ENCODE results near the gene DNM2.
"Not testable (repeated sequence)": the region's sequence is repeated elsewhere in the genome, so short reads cannot be mapped to it uniquely, and the experiment has no call there.

DNM2 gene

DNA sequence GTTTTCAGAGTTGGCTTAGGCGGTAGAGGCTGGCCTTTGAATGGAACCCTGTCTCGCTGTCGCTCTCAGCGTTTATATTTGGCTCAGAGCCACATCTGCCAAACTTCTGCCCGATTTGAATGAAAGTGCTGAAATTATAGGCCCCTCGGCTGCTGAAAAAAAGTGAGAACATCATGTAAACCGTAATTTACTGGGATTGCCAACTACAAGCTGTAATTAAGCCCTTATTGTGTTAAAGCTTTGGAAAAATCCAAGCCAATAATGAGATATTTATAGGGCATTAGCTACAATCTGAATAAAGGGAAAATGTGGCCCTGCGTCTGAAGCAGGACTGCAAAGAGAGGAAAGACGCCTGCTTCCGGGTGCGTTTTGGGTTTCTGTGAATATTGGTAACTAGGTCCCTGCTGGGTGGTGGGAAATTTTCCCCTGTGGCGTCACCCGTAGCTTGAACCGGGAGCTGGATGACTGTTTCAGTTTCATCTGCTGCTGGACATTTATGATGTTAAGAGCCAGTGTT, 9.9 kb downstream of the DNM2 start:
- DNase-seq: no peak

DNA sequence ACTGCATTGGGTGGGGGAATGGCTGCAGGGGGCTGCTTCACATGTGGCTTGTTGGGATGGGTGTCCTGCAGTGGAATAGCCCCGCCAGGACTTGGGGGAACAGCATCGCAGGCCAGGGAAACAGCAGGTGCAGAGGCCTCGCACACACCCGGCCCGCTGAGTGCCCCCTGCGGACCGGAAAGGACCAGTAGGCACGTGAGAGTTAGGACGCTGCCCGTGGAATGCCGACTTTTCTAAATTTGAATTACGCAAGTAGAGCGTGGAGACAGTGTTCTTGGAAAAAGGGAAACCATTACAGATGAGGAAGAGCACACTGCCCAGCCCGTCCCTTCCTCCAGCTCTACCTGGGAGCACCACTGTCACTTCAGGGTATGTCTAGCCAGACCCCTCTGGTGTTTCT, 11.5 kb downstream of the DNM2 start:
- no peak for DNase-seq

DNA sequence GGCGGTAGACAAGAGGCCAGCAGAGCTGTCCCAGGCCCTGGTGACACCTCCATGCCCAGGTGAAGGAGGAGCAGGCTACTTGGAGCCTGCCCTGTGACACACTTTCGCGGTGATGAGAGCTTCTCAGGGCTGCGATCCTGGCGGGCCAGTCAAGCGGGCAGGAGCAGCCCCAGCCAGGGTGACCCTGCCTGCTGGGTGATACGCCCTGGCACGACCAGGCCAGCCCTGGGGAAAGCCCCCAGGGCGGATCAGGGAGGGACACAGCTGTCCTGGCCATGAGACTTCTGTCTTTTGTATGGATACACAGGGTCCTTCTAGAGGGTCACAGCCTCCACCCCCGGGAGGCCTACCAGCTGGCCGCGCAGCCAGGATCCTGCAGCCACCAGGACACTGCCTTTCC, 13.1 kb downstream of the DNM2 start:
- DNase-seq: no peak

DNA sequence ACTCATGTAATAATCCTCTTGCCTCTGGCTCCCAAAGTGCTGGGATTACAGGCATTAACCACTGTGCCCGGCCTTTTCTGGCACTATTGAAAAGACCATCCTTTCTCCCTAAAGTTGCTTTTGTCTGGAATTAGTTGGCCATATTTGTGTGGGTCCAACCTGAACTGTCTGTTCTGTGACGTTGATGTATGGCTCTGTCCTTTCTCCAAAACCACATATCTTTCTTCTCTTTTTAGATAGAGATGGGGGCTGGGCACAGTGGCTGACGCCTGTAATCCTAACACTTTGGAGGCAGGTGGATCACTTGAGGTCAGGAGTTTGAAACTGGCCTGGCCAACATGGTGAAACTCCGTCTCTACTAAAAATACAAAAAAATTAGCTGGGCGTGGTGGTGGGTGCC, 17.9 kb downstream of the DNM2 start:
- DNase-seq: no peak

DNA sequence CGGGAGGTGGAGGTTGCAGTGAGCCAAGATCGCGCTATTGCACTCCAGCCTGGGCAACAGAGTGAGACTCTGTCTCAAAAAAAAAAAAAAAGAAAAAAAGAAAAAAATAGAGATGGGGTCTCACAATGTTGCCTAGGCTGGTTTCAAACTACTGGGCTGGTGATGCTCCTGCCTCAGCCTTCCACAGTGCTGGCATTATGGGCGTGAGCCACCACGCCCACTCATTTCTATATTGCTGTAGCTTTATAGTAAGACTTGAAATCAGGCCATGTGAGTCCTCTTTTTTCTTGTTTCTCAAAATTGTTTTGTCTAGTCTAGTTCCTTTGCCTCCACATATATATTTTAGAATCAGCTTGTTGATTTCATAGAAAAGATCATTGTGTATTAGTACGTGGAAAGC, 18.3 kb downstream of the DNM2 start:
- no peak for DNase-seq

DNA sequence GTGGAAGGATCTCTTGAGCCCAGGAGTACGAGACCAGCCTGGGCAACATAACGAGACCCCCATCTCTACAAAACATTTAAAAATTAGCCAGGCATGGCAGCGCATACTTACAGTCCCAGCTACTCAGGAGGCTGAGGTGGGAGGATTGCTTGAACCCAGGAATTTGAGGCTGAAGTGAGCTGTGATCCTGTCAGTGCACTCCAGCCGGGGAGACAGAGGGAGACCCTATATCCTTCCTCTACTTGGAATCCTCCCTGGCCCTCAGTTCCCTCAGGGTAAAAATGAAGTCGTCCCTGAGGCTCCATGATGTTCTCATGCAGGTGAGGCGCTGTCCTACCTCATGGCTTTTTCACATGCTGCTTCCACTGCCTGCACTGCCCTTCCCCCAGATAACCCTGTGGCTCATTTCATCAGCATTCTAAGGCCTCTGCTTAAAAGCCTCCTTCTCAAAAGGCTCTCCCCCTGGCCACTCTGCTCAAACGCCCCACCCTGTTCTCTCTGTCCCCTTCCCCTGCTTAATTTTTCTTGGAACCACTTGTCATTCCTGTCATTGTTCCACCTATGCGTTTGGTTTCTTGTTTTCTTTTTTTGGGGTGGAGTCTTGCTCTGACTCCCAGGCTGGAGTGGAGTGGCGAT, 19.2 kb downstream of the DNM2 start:
- no peak for DNase-seq

DNA sequence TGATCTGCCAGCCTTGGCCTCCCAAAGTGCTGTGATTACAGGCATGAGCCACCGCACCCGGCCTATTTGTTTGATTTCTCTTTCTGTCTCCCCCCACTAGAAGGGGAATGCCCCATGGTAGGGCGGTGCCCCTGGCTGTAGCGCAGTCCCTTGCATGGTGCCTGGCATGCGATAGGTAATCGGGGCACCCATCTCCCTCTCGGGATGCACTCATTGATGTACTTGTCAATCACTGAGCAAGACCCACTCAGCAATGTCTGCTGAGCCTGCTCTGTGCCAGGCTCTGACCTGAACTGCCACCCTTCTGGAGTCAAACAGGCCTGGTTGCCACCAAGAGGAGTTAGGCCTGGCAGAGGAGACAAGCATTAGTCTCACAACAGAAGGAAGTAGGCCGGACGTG, 19.8 kb downstream of the DNM2 start:
- no peak for DNase-seq

DNA sequence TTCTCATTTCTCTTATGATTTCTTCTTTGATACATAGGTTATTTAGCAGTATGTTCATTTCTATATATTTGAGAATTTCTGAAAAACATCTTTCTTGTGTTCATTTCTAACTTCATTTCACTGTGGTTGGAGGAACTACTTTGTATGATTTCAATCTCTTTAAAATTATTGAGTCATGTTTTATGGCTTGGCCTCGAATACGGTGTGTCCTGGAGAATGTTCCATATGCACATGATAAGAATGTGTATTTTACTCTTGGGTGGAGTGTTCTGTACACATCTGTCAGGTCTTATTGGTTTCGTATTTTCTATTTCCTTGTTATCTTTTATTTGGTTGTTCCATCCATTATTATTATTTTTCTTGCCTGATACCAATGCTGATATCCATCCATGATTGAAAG, 22.9 kb downstream of the DNM2 start:
- no peak for DNase-seq

DNA sequence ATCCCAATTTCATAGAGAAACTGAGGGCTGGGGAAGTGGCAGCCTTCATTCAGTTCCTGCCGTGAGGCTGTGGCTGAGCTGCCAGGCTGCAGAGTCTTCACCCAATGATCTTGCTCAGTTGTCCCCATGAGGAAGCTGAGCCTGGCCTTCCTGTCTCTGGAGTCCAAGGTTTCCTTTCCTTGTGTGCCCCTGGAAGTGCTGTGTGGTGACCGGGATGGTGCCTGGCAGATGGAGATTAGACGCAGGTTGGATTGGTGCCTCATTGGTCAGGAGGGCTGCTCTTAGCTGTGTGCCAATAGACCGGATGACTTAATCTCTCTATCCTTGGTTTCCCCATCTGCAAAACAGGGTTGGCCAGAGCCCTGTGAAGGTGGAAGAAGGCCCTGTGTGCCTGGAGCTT, 24.6 kb downstream of the DNM2 start:
- no peak for DNase-seq

DNA sequence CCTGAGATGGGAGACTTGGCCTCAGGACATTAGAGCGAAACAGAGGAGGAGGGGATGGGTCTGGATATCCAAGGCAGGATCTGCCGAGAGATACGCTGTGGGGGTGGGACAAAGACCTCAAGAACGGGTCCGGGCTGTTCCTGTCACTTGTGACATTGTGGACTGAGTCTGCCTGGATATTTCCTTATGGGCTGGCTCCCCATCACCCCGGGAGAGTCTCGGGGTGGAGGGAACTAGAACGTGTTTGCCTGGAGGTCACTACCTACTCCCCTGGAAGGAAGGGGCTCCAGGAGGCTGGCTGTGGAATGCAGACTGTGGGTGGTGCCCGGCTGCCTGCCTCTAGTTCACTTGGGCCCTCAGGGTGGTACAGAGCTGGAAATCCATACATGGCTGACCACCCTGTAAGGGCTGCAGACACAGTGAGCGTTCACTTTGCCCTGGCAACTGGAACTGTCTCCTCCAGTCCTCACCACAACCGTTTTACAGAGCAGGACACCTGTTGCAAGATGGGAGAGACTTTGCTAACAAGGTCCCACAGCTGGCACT, 26.4 kb downstream of the DNM2 start:
- DNase-seq: no peak

DNA sequence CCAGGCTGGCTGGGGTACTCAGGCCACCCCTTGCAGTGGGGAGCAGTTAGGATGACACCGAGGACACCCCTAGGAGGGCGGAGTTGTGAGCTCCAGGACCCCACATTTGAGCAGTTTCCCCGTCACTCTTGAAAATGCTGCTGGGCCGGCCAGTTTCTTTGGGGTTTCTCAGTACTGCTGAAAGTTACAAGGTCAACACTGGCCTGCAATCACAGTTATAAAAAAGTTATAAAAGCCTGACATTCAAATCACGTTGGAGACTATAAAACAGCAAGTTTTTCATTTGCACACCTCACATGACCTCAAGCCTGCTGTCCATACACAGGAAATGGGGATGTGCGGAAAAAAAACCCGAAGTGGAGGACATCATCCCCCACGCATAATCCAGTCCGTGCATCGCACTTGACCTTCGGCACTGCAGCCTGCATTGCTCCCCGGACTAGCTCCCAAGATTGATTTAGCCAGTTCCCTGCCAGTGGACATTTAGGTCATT, 27.0 kb downstream of the DNM2 start:
- DNase-seq: no peak

DNA sequence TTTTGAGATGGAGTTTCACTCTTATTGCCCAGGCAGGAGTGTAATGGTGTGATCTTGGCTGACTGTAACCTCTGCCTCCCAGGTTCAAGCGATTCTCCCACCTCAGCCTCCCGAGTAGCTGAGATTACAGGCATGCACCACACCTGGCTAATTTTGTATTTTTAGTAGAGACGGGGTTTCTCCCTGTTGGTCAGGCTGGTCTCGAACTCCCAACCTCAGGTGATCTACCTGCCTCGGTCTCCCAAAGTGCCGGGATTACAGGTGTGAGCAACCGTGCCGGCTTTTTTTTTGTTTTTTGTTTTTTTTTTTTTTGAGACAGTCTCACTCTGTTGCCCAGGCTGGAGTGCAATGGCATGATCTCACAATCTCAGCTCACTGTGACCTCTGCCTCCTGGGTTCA, 28.6 kb downstream of the DNM2 start:
- not testable (repeated sequence) for DNase-seq

DNA sequence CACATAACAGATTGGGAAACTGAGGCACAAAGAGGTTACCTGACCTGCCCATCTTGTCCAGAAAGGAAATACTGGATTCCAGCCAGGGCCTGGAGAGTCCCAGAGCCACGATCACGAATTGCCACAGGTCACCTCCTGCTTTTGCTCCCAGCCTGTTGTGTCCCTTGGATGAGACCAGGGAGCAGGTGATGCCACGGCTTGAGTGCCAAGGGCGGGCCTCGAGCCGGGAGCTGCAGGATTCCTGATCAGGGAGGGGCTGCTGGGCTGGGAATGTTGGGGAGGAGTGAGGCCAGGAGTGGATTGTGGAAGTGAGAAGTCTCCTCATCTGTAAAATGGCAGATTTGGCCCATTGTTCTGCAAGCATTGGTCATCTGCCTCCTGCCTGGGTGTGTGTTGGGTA, 29.4 kb downstream of the DNM2 start:
- DNase-seq: no peak

DNA sequence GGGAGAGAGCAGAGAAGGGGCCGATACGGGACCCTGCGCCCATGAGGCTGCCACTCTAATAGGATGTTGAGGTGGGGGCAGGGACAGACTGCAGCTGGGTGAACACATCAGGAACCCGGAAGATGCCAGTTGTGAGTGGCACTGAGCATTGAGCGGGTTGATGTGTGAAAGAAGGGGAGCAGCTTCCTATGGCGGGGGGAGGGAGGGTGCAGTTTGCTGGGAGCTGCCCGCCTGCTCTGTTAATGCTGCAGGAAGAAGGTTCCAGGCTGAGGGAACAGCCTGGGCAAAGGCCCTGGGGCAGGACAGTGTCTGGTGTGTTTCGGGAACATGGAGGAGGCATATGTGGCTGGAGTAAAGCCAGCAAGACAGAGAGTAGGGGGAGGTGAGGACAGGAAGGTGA, 29.8 kb downstream of the DNM2 start:
- no peak for DNase-seq

DNA sequence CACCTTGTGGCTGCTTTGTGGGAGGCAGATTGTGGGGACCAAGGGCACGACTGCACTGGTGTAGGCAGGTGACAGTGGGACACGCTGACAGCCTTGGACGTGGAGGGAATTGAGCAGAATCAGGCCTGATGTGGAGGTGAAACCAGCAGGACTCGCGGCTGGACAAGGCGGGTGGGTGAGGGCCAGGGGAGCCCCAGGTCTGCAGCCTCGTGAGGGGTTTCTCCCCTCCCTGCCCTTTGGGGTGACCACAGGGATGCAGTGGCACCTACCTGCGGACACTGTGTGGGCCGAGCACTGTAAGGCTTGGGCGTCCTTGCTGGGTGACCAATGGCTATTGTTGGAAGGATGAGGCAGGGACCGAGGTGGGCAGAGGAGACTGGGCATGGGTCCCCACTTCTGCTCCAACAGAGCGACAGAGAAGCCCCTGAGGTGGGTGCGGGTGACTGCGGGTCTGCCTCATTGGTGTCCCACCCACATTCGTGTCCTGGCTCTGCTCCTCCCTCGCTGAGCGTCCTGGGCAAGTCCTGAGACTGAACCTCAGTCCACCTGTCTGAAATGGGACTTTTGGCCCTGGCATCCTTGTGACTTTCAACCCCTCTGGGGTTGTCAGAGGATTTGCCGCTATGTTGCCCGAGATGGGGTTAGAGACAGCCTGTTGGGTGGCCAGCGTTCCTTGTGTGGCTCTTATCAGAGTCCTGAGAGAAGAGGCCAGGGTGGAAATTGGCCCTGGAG, 30.5 kb downstream of the DNM2 start:
- DNase-seq: no peak

DNA sequence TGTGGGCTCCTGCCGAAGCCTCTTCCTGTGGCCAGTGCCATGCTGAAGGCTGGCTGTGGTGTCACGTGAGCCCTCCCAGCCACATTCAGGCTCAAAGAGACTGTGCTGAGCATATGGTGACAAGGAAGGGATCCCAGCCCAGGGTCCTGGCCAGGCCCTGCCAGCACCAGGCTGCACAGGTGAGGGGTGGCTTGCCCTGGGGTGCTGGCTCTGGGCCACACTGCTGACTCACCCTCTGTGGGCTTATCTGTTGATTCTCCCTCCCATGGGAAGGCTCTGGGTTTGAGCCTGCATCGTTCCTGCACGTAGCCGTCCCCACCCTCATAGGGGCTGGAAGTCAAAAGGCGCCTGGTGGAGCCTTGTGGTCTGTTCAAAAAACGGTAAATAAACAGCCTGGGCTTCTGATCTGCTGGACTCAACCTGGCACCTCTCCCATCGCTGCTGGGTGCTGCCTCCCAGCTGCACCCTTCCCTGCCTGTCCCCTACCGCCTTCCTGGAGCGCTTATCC, 31.1 kb downstream of the DNM2 start:
- no peak for DNase-seq

DNA sequence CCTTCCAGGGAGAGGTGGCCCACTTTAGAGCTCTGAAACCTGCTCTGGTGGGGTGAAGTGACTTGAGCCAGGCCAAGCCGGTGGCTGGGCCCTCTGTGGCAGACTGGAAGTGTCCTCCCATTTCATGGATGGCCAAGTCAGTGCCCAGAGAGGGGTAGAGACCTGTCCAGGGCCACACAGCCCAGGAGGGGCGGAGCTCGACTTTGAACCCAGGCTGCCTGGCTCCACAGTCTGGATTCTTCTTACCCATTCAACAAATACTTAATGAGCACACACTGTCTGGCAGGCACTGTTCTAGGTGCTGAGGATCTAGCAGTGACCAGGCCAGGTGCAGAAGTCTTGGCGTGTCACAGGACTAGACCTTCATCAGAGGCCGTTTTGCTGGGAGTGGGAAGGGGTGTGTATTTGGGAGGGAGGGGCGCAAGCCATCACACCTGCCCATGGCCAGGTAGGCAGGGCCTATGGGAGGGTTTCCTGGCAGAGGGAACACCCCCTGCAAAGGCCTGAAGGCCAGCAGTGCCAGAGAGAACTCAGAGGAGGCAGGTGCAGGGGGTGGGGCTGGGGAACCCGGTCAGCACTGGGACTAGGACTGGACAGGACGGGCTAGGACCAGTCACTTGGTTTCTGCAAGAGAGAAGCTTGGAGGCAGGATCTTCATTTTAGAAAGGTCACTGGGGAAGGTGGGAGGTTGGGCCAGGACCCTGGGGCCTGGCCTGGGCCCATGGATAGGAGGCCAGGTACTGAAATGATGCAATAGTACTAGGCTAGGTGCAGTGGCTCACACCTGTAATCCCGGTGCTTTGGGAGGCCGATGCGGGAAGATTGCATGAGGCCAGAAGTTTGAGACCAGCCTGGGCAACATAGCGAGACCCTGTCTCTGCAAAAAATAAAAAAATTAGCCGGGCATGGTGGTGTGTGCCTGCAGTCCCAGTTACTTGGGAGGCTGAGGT, 31.8 kb downstream of the DNM2 start:
- no peak for DNase-seq

DNA sequence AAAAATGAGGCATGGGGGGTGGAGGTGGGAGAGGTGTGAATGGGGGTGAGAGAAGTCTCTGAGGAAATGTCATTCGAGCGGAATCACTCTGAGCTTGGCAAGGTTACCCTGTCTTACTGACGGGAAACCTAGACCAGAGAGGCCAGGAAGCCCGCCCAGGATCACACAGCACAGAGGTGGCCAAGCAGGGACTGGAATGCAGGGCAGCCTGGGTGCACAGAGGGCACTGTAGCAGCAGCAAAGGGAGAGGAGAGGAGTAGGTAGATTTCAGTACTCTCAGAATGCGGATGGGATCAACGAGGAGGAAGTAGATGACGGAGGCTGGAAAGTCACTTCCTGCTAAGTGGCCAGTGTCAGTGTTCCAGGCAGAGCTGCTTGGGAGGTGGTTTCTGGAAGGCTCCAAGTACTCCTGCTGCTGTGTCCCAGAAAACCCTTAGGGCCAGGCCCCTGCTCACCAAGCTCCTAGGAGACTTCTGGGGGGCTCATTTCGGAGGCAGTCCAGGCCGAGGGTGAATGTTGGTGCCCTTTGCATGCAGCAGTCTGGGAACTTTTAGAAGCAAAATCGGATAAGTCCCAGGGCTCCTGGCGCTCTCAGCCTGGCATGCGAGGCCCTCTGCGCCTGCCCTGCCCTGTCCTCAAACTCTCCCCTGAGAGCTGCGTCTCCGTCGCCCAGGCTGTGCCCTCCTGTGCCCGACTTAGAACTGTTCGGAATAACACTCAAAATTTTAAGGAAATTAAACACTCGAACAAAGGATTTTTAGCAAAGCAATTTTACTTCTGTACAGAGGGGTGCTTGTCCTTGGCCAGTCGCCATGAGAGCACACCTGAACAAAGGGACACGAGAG, 33.5 kb downstream of the DNM2 start:
- DNase-seq: no peak

DNA sequence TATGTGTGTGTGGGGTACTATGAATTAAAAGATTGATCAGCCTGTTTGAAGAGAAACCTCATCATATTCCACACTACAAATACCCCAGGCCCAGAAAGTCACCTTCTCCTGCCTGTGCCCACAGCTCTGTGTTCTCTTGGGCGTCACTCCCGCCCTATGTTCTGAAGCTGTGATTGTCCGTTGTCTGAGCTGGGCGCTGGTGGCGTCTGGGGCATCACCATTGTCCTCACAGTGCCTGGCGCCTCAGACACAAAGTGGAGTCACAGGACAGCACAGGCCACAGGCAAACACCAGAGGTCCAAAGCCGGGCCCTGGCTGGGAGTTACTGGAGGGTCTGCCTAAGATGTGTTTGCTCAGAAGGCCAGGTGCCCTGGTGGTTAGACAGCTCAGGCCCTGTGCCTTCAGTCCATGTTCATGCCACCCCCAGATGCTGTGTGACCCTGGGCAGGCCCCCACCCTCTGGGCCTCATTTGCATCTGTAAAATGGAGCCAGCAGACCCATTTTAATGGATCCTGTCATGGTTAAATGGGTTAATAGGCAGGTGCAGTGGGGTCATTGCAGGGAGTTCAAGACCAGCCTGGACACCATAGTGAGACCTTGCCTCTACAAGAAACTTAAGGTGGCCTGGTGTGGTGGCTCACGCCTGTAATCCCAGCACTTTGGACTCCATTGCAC, 34.5 kb downstream of the DNM2 start:
- no peak for DNase-seq

DNA sequence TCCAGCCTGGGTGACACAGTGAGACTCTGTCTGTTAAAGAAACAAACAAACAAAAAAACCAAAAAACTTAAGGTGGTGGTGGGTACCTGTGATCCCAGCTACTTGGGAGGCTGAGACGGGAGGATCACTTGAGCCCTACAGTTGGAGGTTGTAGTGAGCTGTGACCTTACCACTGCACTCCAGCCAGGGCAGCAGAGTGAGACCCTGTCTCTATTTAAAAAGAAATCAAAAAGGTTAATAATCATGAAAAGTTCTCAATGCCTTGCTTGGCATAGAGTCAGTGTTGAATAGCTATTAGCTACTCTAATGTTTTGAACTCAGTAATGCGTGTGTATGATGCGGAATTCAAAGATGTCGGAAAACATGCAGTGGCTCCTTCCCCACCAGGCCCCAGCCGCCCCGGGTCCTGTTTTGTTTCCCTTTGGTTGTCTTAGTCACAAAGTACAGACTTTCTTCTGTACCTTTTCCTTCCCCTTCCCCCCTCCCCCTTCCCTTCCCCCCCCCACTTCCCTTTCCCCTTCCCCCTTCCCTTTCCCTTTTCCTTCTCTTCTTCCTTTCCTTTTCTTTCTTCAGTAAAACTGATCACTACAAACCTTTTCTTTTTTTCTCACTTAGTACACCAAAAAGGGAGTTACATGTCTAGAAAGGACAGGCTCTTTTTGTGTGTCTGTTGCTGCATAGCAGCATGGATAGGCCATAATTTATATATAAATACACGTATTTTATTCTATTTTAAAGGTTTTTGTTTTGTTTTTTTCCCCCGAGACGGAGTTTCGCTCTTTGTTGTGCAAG, 35.2 kb downstream of the DNM2 start:
- DNase-seq: no peak

DNA sequence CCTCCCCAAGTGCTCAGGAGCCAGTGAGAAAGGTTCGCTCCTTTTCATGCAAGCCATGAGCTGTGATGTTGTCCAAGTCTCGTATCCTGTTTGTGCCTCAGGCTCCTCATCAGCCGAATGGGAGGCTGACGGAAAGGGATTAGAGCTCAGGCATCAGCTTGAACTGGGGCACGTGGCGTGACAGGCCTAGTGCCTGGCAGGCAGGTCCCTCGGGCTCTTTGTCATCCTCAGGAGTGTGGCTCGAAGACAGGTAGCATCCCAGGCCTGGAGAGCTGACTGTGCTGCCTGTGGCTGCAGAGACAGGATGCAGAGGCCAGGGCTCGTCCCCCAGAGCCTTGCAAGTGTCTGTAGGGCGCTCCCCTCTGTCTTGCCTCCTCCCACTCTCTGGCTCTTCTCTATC, 38.5 kb downstream of the DNM2 start:
- no peak for DNase-seq
